ENCODE measurements around the gene SDCBP2. TPM values are rescaled to one million over a fixed set of nuclear protein-coding genes. Genes with fewer than 3 reads are reported as not detected.

The SDCBP2 gene
- total RNA-seq, 1 donor from 2014 or later: 1.6 TPM

GRCh38 chr20:1377341-1377871, 48.5 kb upstream of the SDCBP2 start:
- DNase-seq (ENCODE audit: low spot score): no peak
- no peaks in the 10 kb centered on the region for H3K9me3 Mint-ChIP-seq
- H3K4me1 Mint-ChIP-seq: peaks cover 12% of the 10 kb centered on the region

GRCh38 chr20:1376408-1377270, 47.7 kb upstream of the SDCBP2 start:
- Histone ChIP-seq H3K27me3 (no peaks in the 10 kb centered on the region), H3K4me1 (peaks cover 12% of the 10 kb centered on the region), H3K4me3 (no peak overlapping the region), H3K4me2 (no peak overlapping the region), H3K27ac (no peak overlapping the region), H2AFZ (replicated peaks) (no peak overlapping the region), H3F3A (ENCODE audit: low read depth) (no peaks in the 10 kb centered on the region), H3K36me3 (no peaks in the 10 kb centered on the region), H3K9ac (no peak overlapping the region), H3K9me3 (ENCODE audit: low read depth) (no peaks in the 10 kb centered on the region), H3K79me2 (ENCODE audit: low read depth) (peaks cover 79% of the 10 kb centered on the region), H4K20me1 (ENCODE audit: low read depth) (peaks cover 84% of the 10 kb centered on the region)
- Mint-ChIP-seq H3K4me3 (no peak overlapping the region), H3K36me3 (peaks cover 11% of the 10 kb centered on the region), H3K4me1 (peaks cover 12% of the 10 kb centered on the region), H3K27ac (peak overlapping the region; percentile 34), H3K9me3 (no peaks in the 10 kb centered on the region), H3K27me3 (ENCODE audit: insufficient read depth, low read depth) (no peaks in the 10 kb centered on the region)
- DNase-seq (ENCODE audit: low spot score): peak; percentile 16
- no peak for TF ChIP-seq CTCF (IDR thresholded peaks at IDR 0.05)
- no peak for TF ChIP-seq EZH2 (IDR thresholded peaks at IDR 0.05)
- no peak for TF ChIP-seq EZH2phosphoT487 (IDR thresholded peaks at IDR 0.05)

More at GRCh38 chr20:1377341-1377871, 48.5 kb upstream of the SDCBP2 start:
- Histone ChIP-seq H2AFZ (replicated peaks) (no peak overlapping the region), H3K36me3 (no peaks in the 10 kb centered on the region), H3F3A (ENCODE audit: low read depth) (no peaks in the 10 kb centered on the region), H3K4me1 (peaks cover 12% of the 10 kb centered on the region), H3K27ac (no peak overlapping the region), H3K79me2 (ENCODE audit: low read depth) (peaks cover 86% of the 10 kb centered on the region), H4K20me1 (ENCODE audit: low read depth) (peaks cover 91% of the 10 kb centered on the region), H3K9me3 (ENCODE audit: low read depth) (no peaks in the 10 kb centered on the region), H3K4me3 (no peak overlapping the region), H3K27me3 (no peaks in the 10 kb centered on the region), H3K9ac (no peak overlapping the region), H3K4me2 (no peak overlapping the region)
- H3K27me3 Mint-ChIP-seq (ENCODE audit: insufficient read depth, low read depth): no peaks in the 10 kb centered on the region
- no peak overlapping the region for H3K4me3 Mint-ChIP-seq
- peak overlapping the region; percentile 34 for H3K27ac Mint-ChIP-seq
- TF ChIP-seq CTCF (IDR thresholded peaks at IDR 0.05) (no peak), EZH2phosphoT487 (IDR thresholded peaks at IDR 0.05) (no peak), EZH2 (IDR thresholded peaks at IDR 0.05) (no peak)
- peaks cover 9% of the 10 kb centered on the region for H3K36me3 Mint-ChIP-seq

GRCh38 chr20:1376007-1376406, 47.1 kb upstream of the SDCBP2 start:
- no peak overlapping the region for H3K9ac ChIP-seq
- no peak overlapping the region for H2AFZ ChIP-seq (replicated peaks)
- H3K4me2 ChIP-seq: no peak overlapping the region
- no peaks in the 10 kb centered on the region for H3K9me3 ChIP-seq (ENCODE audit: low read depth)
- Mint-ChIP-seq H3K27ac (no peak overlapping the region), H3K9me3 (no peaks in the 10 kb centered on the region), H3K36me3 (peaks cover 15% of the 10 kb centered on the region), H3K4me3 (peak overlapping the region; percentile 22), H3K27me3 (ENCODE audit: insufficient read depth, low read depth) (no peaks in the 10 kb centered on the region), H3K4me1 (peaks cover 12% of the 10 kb centered on the region)
- H3K27ac ChIP-seq: no peak overlapping the region
- DNase-seq (ENCODE audit: low spot score): no peak
- H3K79me2 ChIP-seq (ENCODE audit: low read depth): peaks cover 72% of the 10 kb centered on the region
- peaks cover 12% of the 10 kb centered on the region for H3K4me1 ChIP-seq
- H3K4me3 ChIP-seq: no peak overlapping the region
- no peaks in the 10 kb centered on the region for H3K36me3 ChIP-seq
- no peaks in the 10 kb centered on the region for H3F3A ChIP-seq (ENCODE audit: low read depth)
- H3K27me3 ChIP-seq: no peaks in the 10 kb centered on the region
- no peak for TF ChIP-seq EZH2phosphoT487 (IDR thresholded peaks at IDR 0.05)
- TF ChIP-seq CTCF (IDR thresholded peaks at IDR 0.05): no peak
- no peak for TF ChIP-seq EZH2 (IDR thresholded peaks at IDR 0.05)
- H4K20me1 ChIP-seq (ENCODE audit: low read depth): peaks cover 84% of the 10 kb centered on the region

Measured in neural progenitor cell (in vitro differentiated cells).